GM21619 (cell line): ENCODE results near the gene GABRB1.

Experiments
- ATAC-seq: cut with Tn5 transposase; IDR thresholded peaks from one replicate; pipeline ENCODE4 v1.9.1; 2021; ENCODE audit not compliant: unreplicated experiment

Gene GABRB1

GRCh38 chr4:47463235-47463956 lies 432.0 kb downstream of the GABRB1 start, which contains the start of gene COMMD8:
Gene COMMD8, minus strand, starts transcription at chr4:47463702. Its CDS starts 51 bp downstream, at chr4:47463651.
- ATAC-seq: peak; percentile 89

GRCh38 chr4:47465004-47465403 lies 433.6 kb downstream of the GABRB1 start:
- ATAC-seq: no peak

DNA sequence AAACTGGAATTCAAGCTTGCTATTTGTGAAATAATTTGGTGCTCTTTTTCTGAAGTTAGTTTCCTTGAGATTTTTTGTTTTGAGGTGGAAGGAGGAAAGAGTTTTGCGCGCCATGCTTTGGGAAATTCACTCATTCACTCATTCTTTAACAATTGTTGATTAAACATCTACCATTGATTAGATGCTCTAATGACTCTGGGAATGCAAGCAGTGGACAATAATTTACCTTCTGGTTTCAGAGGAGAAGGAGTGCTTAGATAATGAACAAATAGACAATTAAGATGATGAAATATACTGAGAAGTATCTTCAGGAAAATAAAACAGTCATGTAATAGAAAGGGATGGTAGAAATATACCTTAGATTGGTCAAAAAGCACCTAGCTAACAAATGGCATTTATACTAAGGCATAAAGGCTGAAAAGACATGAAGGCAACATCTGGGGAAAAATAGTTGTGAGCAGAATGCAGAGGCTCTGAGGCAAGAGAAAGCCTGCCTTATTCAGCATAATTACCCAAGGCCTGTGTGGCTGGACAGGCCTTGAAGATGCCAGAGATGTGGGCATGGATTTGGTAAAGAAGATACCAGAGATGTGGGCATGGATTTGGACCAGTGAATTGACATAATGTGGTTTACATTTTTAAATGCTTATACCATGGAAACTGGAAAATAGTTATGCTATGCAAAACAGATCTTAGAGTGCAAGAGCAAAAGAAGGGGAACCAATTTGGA lies 434.9 kb downstream of the GABRB1 start:
- no peak for ATAC-seq

- ATAC-seq: no peak
Measured at GRCh38 chr4:47468706-47469365, 437.5 kb downstream of the GABRB1 start.

DNA sequence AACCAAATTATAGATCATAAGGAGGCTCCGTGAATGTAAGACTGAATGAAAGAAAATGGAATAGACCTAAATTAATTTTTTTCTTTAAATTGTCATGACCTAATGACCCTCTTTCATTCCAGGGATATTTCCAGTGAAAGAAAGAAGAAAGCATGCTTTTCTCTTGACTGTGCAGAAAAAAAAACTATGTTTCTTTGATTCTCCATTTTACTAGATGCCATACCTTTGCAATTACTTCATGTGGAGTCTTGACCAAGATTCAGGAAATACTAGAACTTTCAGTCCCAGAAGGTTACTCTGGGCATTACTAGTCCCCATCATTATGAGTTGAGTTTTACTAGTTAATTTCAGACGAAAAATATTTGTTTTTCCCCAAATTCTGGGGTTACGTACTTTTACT lies 438.6 kb downstream of the GABRB1 start:
- ATAC-seq: no peak

DNA sequence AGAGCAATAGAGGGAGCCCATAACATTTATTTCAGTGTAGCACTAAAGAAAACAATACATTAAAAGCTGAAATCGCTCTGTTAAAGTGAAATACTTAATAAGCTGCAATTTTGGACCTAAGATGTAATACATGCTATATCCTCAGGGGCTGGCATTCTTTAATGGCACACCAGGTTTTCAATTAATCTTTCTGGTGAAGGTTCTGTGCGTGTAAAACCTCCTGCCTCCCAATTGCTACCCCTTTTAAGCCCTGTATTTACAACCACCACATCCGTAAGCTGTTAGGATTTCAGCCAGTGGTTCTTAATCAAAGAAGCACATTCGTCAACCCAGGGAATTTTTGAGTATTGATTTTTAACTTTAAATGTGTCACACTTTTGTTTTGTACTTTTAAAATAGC lies 439.7 kb downstream of the GABRB1 start:
- no peak for ATAC-seq

DNA sequence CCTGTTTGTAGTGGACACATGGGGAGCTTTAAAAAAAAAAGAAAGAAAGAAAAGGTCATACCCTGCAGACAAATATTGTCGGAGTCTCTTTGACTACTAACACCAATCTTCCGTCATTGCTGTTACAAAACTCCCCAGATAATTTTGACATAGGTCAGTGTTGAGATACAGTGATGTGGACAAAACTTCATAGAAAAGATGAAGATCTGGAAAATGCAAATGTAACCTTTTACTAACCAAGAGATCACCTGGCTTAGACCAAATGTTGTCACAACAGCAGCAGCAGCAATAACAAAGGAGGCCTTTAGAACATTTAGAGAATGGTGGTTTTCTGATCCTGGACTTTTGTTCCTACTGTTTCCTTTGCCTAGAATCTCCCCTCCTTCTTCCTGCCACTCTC lies 440.2 kb downstream of the GABRB1 start:
- no peak for ATAC-seq

DNA sequence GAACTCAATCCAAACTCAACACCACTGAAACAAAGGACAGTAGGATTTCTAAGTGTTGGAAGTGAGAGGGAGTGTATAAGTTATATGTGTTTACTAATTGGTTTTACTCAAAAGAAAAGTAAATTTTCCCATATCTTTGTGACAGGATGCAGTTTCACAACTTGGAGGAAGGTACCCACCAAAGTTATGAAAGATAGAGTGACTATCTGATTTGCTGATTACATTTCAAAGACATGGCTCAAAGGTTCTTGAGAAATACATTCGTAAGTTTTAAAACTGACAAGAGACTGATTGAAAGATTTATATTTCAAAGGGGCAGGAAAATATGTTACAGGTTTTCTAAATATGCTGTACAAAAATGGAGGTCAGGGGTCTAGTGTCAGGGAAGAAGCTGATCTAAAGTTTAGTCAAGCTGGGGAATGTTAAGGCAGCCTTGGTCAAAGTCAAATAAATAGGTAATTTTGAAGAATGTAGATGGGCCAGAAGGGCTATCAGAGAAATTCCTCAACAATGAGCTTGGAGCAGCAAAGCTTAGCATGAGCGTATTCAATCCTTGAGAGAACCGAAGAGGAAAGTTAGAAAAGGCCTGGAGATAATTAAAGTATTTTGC lies 441.9 kb downstream of the GABRB1 start:
- no peak for ATAC-seq

- no peak for ATAC-seq
Measured at GRCh38 chr4:47474799-47475198, 443.4 kb downstream of the GABRB1 start.

DNA sequence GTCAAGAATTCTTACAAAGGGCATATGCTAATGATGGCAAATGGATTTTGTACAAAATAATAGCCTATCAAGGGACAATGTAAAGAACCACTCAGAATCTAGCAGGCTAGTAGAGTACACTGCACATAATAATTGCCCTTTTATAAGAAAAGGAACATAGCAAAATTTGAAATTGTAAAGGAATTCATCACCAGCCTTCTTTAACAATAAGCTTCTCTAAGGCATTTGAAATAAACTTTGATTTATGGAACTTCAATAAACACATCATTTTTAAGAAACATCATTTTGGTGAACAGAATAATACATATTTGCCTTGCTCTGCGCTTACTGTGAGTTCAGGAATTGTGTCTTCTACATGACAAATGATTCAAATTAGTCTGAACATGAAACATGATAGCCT lies 444.0 kb downstream of the GABRB1 start:
- no peak for ATAC-seq
